GM21528 (cell line): ENCODE results near the gene KLHL1.
"Not testable (repeated sequence)": the region's sequence is repeated elsewhere in the genome, so short reads cannot be mapped to it uniquely, and the experiment has no call there.

Experiments used
- ATAC-seq: cut with Tn5 transposase; IDR thresholded peaks from one replicate; pipeline ENCODE4 v1.9.1; 2021; ENCODE audit warnings: mild to moderate bottlenecking, moderate library complexity; ENCODE audit not compliant: unreplicated experiment, low FRiP score

Gene KLHL1, protein sequence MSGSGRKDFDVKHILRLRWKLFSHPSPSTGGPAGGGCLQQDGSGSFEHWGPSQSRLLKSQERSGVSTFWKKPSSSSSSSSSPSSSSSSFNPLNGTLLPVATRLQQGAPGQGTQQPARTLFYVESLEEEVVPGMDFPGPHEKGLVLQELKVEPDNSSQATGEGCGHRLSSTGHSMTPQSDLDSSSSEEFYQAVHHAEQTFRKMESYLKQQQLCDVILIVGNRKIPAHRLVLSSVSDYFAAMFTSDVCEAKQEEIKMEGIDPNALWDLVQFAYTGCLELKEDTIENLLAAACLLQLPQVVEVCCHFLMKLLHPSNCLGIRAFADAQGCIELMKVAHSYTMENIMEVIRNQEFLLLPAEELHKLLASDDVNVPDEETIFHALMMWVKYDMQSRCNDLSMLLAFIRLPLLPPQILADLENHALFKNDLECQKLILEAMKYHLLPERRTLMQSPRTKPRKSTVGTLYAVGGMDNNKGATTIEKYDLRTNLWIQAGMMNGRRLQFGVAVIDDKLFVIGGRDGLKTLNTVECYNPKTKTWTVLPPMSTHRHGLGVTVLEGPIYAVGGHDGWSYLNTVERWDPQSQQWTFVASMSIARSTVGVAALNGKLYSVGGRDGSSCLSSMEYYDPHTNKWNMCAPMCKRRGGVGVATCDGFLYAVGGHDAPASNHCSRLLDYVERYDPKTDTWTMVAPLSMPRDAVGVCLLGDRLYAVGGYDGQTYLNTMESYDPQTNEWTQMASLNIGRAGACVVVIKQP

DNA sequence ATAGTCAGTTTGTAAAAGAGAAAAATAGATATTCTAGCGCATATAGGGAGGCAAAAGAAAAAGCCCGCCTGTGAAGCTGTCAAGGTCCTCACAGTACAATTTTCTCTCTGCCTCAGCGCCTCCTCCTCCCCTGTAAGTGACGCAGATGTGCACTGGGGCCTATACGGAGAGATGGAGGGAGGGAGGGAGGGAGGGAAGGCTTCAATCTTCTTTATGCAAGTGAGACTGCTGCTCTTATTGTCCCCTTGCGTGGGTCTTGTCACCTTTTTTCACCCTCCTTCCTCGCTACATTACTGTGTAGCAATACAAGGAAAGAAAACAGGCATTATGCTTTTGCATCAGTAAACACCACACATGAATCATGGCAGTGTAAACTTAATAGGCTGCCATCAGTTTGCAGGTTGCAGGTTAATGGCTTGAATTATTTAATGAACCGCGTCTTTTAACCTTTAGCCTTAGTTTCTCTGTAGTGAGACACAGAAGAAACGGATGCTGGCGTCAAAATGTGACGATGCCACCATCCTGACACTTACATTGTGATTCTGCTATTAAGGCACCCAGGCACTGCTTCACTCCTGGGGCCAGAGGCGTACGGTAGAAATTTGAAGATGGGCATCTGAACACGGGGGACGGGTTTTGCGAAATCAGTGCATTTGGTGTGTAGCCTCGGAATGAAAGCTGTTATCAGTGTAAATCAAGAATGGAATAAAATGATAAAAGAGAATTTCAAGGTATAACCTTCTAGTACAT lies at the start of gene KLHL1:
Gene KLHL1 (minus strand): TSS at position 97 of the 750 bp plus-strand sequence. CDS start 753 bp downstream, outside the sequence.
- ATAC-seq: no peak

DNA sequence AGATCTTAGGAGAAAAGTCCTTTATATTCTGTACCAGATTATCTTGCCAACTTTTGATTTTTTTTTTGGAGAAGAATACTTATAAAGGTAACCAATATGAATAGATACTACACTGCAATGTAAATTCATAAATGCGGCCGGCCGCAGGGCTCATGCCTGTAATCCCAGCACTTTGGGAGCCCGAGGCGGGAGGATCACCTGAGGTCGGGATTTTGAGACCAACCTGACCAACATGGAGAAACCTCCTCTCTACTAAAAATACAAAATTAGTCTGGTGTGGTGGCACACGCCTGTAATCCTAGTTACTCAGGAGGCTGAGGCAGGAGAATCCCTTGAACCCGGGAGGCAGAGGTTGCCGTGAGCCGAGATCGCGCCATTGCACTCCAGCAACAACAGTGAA lies 34.4 kb upstream of the KLHL1 start:
- ATAC-seq: not testable (repeated sequence)

DNA sequence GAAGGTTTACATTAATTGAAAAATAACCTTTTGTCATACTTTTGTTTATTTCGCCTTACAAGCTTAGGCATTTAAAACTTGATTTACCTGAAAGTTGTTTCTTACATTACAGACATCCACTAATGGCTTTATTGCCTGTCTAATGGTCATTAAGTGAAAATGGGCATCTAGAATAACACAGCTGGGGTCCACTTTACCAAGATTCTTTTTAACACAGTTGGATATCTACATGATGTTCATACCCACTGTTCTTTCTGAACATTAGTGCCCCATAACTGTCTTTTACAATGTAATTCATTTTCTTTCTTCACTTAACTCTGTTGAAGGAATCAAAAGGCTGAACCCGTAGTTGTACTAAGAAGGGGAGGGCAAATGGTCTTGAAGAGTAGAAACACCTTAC lies 19.8 kb upstream of the KLHL1 start:
- ATAC-seq: no peak

DNA sequence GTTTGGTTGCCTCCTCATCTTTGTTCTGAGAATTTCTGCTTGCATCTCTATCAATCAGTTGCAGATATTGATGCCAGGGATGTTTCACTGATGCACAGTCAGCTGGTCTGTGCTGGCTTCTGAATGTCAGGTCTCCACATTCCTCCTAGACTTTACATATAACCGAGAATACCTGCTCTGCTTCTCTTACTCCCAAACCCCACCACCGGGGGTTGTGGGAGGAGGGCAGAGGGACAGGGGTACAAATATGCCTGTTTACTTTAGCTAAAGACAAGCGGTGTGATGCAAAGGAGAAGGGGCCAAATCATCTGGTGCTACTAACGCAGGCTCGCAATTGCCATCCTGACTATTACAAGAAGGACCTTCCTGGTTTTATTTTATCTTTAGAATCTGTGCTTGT lies 17.4 kb upstream of the KLHL1 start:
- no peak for ATAC-seq

DNA sequence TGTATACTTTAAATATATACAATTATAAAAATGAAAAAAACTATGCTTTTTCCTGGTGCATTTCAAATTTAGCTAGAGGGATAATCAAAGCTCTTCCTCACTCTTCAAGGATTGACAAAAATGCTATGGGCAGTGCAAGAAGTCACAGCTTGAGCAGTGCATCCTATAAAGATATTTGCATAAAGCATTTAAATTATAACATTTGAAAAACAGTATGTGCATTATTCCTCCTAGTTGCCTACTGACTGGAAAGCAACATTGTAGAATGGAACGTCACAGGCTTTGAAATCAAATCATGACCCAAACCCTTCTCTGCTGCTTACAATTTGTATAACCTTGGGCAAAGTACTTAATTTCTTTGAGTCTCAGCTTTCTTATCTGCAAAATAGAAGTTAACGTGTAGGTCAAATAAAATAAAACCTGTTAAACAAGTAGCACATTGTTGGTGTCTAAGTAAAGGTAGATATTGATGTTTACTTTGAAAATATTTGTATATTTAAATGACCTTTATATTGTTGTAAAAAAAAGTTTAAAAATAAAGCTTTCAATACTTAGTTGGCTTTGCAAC lies 9.2 kb upstream of the KLHL1 start:
- no peak for ATAC-seq

DNA sequence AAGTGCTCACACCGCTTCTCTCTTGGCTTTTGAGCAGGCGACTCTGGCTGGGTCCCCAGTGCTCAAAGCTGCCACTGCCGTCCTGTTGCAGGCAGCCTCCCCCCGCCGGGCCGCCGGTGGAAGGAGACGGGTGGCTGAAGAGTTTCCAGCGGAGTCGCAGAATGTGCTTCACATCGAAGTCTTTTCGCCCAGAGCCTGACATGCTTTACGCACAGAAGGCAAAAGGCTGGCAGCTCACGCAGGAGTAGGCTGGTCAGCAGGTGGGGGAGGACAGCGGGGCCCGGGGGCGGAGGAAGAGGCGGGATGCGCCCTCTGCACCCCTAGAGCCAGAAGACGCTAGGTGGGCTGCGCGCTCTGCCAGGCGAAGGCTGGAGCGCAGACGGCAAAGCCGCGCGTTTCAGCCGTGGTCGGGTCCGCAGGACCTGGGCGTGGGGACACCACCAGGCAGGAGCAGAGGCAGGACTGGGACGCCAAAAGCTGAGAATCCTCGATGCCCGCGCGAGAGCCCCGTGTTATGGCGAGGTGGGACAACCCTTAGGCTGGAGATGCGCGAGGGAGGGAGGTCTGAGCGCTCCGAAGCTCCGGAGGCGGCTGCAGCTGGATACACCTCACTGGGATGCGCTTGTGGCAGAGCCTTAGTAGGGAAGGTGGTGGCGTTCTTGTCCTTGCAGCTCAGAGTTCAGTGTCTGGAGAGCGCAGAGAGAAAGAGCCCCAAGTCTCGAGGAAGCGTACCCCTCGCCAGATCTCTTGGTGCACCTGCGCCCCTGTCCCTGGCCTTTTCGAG lies 562 bp downstream of the KLHL1 start, which contains the start of gene ATXN8OS:
Gene ATXN8OS (plus strand): TSS at position 329 of the 784 bp plus-strand sequence.
- ATAC-seq: no peak

DNA sequence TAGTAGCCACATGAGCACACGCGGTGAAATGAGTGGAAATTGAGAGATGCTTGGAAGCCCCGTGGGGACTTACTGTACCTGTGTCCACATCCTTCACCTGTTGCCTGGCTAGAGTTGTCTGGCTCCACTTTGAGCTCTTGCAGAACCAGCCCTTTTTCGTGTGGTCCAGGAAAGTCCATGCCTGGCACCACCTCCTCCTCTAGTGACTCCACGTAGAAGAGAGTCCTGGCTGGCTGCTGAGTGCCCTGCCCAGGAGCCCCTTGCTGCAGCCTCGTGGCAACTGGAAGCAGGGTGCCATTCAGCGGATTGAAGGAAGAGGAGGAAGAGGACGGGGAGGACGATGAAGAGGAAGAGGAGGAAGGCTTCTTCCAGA lies 1.1 kb downstream of the KLHL1 start:
- ATAC-seq: no peak

DNA sequence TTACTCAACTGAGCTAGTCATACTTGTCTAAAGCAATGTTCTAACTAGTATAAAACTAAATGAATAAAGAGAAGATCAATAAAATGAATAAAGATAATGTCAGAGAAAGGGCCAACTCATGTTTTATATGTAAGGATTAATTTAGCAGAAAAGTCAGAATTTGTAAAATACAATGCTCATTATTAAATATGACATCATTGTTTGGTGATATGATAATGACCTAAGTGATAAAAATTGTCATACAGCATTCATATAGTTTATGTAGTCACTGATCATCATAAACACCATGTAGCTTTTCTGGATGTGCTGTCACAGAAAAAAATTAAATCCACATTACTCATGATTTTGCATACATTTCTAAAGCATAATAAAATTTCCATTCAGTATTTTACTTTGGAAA lies 3.8 kb downstream of the KLHL1 start:
- ATAC-seq: no peak

DNA sequence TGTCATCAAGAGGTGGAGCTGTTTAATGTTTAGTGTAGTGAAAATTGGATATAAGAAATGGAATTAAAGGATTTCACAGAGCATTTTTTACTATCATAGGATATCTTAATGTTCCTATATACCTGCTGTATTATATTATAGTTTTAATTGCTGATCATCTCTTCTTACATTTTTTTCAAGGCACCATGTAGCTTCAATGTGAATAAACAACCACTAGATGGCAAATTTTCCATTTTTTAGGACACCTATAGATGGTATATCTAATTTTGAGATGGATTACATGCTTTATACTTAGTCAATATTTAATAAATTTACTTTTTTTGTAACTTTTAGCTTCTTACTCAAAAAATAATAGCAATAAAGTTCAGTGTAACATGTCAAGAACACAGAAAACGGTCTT lies 9.6 kb downstream of the KLHL1 start:
- no peak for ATAC-seq

DNA sequence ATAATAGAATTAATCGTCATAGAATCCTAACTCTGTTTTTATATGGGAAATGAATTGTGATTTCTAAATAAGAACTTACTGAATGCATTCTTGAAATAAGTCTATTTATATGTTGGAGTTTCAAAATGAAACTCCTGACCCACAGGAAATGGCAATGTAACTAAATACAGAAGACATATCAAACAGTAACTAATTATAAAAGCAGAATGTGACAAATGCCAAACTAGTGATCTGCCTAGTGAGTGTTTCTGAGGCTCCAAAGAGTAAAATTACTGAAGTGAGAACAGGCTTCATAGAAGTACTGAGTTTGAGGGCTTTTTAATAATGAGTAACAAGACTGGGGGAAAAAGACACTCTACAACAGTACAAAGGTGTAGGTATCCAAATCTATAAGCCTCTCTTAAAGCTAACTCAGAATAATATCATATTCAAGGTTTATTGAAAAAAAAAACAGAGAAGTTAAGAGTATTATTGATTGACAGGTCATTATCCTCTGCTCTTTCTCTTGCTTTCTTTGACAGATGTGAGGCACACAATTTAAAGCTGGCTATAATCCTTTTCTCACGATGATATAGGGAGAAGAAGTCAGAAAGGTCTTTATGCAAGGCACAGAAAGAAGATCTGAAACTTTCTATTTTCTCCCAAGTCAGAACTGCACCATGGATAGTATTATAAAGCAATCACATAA lies 18.1 kb downstream of the KLHL1 start:
- peak; percentile 50 for ATAC-seq

DNA sequence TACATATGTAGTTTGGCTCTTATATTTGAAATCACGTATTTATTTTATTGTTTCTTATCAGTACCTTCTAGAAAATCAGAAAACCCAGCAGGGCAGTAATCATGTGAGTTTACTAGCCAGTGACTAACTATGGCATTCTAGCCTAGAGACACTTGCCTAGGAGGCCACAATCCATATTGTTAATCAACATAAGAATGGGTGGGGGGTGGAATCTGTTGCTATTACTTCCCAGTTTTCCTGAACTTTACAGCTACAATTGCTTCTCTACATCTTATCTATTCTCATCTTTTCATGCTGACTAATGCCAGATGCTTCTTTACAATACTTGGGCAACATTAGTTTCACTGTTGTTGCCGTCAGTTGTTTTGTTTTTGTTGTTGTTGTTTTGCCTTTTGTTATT lies 19.3 kb downstream of the KLHL1 start:
- no peak for ATAC-seq

DNA sequence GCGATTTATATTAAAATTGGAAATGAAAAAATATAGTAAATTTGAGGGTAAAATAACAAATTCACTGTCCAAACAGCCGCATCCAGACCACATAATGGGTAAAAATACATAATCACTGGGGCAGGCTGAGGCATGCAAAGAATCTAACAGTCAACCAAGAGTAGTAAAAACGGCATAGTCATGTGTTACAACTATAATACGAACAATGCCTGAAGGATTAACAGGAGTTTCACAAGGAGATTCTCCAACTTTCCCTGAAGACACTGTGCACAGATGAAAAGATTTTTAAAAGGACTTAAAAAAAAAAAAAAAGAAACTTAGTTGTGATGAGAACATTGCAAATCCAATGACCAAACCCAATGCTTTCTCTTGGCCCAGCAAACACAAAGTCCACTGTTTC lies 21.0 kb downstream of the KLHL1 start:
- ATAC-seq: no peak

DNA sequence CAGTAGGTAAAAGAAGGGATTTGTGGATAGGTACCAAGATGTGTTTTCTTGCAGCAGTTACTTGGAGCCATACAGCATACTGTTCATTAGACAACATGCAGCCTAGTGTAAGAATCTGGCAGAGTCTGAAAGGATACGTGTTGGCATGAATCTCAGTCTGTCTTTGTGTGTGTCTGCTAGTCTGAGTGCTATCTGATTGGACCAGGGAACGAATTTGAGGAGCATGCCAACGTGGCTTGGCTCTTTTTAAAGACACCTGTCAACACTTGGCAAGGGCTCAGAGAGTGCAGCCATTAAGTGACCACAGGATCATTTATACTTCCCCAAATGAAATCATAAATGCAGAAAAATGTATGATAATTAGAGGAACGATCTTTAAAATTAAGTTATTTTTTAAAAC lies 28.2 kb downstream of the KLHL1 start:
- ATAC-seq: no peak

DNA sequence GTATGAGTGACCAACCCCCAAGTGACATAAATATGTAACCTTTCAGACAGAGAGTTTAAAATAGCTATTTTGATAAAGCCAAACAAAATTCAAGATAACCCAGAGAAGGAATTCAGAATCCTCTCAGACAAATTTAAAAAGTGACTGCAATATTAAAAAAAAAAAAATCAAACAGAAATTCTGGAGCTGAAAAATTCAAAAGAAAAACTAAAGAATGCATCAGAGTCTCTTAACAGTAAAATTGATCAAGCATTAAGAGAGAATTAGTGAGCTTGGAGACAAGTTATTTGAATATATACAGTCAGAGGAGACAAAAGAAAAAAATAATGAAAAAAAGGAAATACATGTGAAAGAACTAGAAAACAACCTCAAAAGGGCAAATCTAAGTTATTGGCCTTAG lies 53.7 kb downstream of the KLHL1 start:
- ATAC-seq: no peak

DNA sequence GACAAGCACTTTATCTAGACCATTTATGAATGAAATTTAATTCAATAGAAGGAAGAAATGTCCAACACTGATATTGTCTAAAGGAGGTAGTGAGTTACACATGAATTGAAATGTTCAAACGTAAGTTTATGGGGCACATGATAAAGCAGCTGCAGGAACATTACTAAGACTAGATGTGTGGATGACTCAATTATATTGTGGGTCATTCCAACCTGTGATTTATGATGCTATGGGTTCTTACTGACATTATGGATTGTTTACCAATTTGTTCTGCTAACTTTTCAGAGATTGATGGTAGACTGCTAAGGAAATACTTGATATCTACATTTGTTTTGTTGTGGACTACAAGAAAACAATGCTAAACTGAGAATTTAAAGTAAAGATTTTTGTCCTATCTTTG lies 56.7 kb downstream of the KLHL1 start:
- ATAC-seq: no peak

DNA sequence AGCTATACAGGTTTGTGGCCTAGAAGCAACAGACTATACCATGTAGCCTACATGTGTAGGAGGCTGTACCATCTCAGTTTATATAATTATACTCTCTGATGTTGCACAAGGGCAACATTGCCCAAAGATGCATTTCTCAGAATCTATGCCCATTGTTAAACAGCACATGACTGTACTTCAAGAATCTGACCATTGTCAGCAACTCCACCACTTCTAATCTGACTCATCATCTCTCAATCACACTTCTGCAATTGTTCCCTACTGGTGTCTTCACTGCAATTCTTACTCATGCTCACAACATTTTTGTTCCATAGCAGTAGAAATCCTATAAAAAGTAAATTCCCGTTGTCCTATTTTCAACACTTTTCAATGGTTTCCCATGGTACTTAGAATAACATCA lies 64.6 kb downstream of the KLHL1 start:
- ATAC-seq: no peak

DNA sequence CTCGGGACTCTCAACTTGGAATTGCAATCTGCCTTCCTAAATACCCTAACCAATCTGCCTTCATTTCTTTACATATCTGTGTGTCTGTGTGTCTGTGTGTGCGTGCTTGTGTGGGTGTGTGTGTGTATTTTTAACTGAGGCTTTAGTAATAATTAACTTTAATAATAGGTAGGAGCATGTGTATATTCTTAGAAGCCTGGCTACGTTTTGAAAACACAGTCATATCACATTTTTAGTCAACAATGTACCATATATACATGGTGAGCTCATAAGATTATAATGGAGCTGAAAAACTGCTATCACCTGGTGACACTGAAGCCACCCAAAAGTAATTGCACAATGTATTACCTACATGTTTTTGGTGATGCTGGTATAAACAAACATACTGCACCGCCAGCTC lies 66.1 kb downstream of the KLHL1 start:
- no peak for ATAC-seq

DNA sequence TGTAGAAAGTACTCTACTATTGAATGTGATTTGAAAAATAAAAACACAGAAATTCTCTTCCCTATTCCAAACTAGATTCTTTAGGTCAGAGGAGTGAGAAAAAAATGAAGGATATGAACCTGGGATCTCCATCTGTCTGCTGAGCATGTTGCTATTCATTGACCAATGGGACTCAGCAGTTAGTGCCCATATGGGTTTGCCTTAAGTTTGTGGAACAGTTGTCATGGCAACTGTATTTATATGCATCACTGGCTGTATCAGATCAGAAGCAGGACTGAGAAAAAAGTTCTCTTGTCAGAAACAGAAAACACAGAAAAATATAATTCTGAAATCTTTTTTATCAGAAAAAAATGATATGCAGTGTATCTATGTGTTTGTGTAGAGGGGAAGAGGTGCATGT lies 74.0 kb downstream of the KLHL1 start:
- ATAC-seq: no peak

DNA sequence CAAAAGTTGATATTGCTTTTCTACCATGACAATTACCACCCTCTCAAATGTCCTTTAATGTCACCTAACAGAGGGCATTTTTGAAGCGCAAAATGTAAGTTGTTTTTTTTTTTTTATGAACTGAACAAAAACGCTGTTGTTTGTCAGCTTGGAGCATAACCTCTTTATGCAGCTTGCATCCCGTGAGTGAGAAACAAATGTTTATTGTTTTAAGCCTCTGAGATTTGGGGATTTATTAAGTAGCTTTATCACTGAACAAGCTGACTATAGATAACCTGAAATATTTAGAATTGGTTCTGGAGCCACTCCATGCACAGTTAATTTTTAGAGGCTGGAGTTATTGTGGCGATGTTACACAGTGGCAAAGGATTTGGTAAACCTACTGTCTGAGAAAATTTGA lies 80.7 kb downstream of the KLHL1 start:
- ATAC-seq: no peak

DNA sequence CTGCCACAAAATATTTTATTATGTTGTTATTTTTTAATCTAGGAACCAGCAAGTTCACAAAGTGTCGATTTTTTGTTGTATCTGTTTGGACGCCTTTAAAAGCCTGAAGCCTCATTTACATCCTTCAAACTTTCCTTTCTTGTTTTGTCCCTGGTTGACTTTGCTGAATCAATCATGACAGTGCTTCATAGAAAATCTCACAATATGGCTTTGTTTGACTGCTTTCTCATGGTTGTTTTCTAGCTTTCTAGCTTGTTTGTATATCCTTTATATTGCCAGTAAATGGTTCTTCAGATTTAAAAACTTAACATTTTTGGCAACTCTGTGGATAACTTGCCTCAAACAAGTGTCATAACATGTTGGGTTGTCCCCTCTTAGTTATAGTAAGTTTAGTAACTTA lies 84.7 kb downstream of the KLHL1 start:
- ATAC-seq: no peak
